ENCODE data around the gene PRF1. TPM values are rescaled to one million over a fixed set of nuclear protein-coding genes. Genes with fewer than 3 reads are reported as not detected.

The PRF1 gene
- total and polyA plus RNA-seq, 8 donors = 2.6 to 15.0 (median 4.5) TPM

- DNase-seq (peak; percentile 58 to 72 (median 65)), ATAC-seq (peak; percentile 82)
- no peaks in the 10 kb centered on the region for H3K27me3 ChIP-seq
- no peaks in the 10 kb centered on the region for H3K9me3 ChIP-seq
- H3K27ac ChIP-seq = no peak overlapping the region
- intact Hi-C loops (cut with DNase I) = loop anchor here (5.0 to 10.0 kb wide), 3 partner anchors 207 to 325 kb away; no protein-coding TSS in a partner anchor
- peak; percentile 86 to 88 for TF ChIP-seq CTCF (IDR thresholded peaks at IDR 0.05)
- peaks cover 0 to 6% of the 10 kb centered on the region in 2 donors for H3K4me1 ChIP-seq
- no peak overlapping the region for H3K4me3 ChIP-seq
- peaks cover 0 to 8% of the 10 kb centered on the region in 2 donors for H3K36me3 ChIP-seq
Observed at GRCh38 chr10:70549962-70550458, 52.5 kb downstream of the PRF1 start.

GRCh38 chr10:70549351-70549961, 53.1 kb downstream of the PRF1 start:
- Histone ChIP-seq H3K9me3 (no peaks in the 10 kb centered on the region), H3K4me1 (peaks cover 0 to 6% of the 10 kb centered on the region in 2 donors), H3K36me3 (peaks cover 0 to 8% of the 10 kb centered on the region in 2 donors), H3K4me3 (no peak overlapping the region), H3K27ac (no peak overlapping the region), H3K27me3 (no peaks in the 10 kb centered on the region)
- ATAC-seq (no peak), DNase-seq (peak in 1 of 4 donors; percentile 55)
- TF ChIP-seq CTCF (IDR thresholded peaks at IDR 0.05) = no peak
- intact Hi-C loops (cut with DNase I) = loop anchor here in 1 of 2 donors (10.0 kb wide), 1 partner anchor 325 kb away; no protein-coding TSS in a partner anchor

Other genes starting within 250 kb of the PRF1 start
- gene LRRC20, start 220.1 kb downstream of the PRF1 start, total RNA-seq = 10 to 100 TPM; 22.9 to 26.6 TPM
- gene LRRC20, start 220.1 kb downstream of the PRF1 start, polyA plus RNA-seq (ENCODE audit: insufficient read length in 6 of 6) = 10 to 100 TPM; 11.5 to 16.8 (median 13.7) TPM
- 10 to 100 TPM; 74.7 to 80.5 TPM for gene EIF4EBP2, start 198.6 kb downstream of the PRF1 start, total RNA-seq
- gene EIF4EBP2, start 198.6 kb downstream of the PRF1 start, polyA plus RNA-seq (ENCODE audit: insufficient read length in 6 of 6) = 10 to 100 TPM; 63.8 to 81.4 (median 77.5) TPM
- gene NODAL, start 161.1 kb downstream of the PRF1 start, total RNA-seq = not detected
- gene NODAL, start 161.1 kb downstream of the PRF1 start, polyA plus RNA-seq (ENCODE audit: insufficient read length in 6 of 6) = 1 to 10 TPM in 2 of 6 donors, under 1 TPM in 4; 0.80 to 1.3 (median 0.93) TPM
- 10 to 100 TPM; 10.1 to 10.8 TPM for gene PALD1, start 124.0 kb downstream of the PRF1 start, total RNA-seq
- gene PALD1, start 124.0 kb downstream of the PRF1 start, polyA plus RNA-seq (ENCODE audit: insufficient read length in 6 of 6) = 10 to 100 TPM; 21.0 to 34.5 (median 28.0) TPM
- 1 to 10 TPM; 2.4 to 2.9 TPM for gene ADAMTS14, start 69.8 kb upstream of the PRF1 start, total RNA-seq
- 10 to 100 TPM in 1 of 6 donors, 1 to 10 TPM in 5; 4.9 to 10.0 (median 7.1) TPM for gene ADAMTS14, start 69.8 kb upstream of the PRF1 start, polyA plus RNA-seq (ENCODE audit: insufficient read length in 6 of 6)
- not detected for gene TBATA, start 182.6 kb upstream of the PRF1 start, total RNA-seq
- gene TBATA, start 182.6 kb upstream of the PRF1 start, polyA plus RNA-seq (ENCODE audit: insufficient read length in 6 of 6) = not detected
- gene SGPL1, start 213.2 kb upstream of the PRF1 start, total RNA-seq = 10 to 100 TPM; 53.8 to 60.6 TPM
- gene SGPL1, start 213.2 kb upstream of the PRF1 start, polyA plus RNA-seq (ENCODE audit: insufficient read length in 6 of 6) = 10 to 100 TPM; 47.5 to 58.7 (median 52.6) TPM

All from left lung (tissue), 10 donors.